T-helper 1 cell treated with Interleukin-12 subunit alpha and Interleukin-12 subunit beta and Interleukin-4 antibody, amounts not matched to agents 30 μg/mL and 1 μg/mL, for 36 hours (primary cell): ENCODE measurements around the gene RASA3.
"Not testable (repeated sequence)": the region's sequence is repeated elsewhere in the genome, so short reads cannot be mapped to it uniquely, and the experiment has no call there.

ENCODE experiments used
- H3K27ac Mint-ChIP-seq: one replicate; pipeline ENCODE4 v1.8.0; 2021; ENCODE audit warnings: mild to moderate bottlenecking, mixed read lengths
- H3K27me3 Mint-ChIP-seq: one replicate; pipeline ENCODE4 v1.8.0; 2021; ENCODE audit warnings: low read depth, mixed read lengths
- H3K36me3 Mint-ChIP-seq: one replicate; pipeline ENCODE4 v1.8.0; 2021; ENCODE audit warnings: low read depth, mixed read lengths
- H3K4me1 Mint-ChIP-seq: one replicate; pipeline ENCODE4 v1.8.0; 2021; ENCODE audit warnings: low read depth, mixed read lengths
- H3K4me3 Mint-ChIP-seq: one replicate; pipeline ENCODE4 v1.8.0; 2021; ENCODE audit warnings: mild to moderate bottlenecking, moderate library complexity, mixed read lengths
- H3K9me3 Mint-ChIP-seq: one replicate; pipeline ENCODE4 v1.8.0; 2021; ENCODE audit warnings: mixed read lengths

The RASA3 gene

DNA sequence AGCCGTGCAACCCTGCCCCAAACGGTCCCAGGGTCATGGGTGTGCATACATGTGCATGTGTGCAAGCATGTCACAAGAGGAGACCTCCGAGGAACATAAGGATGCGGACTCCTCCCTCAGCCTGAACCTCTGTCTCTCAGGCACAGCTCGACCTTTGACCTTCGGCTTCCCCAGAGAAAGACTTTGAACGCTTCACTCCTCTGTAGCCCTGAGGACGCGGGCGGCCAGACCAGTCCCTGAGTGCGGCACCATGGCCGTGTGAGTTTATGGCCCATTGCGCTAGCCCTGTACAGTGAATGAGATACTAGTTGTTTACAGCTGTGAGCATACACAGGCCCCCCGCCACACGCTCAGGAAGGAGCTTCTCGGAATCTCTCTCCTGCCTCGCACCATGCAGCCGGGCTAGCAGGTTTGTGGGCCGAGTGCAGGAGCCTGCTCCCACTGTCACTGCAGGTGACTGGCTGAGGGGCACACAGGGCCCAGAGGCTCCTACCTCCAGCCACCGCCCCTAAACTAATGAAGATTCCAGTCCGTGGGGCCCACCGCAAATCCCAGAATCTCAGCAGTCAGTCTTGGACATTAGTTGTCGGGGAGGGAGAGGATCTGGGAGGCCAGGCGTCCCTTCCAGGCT lies 10.8 kb downstream of the RASA3 start:
- H3K9me3 Mint-ChIP-seq: peaks cover 8% of the 10 kb centered on the region
- H3K27ac Mint-ChIP-seq: no peak overlapping the region
- peaks cover 34% of the 10 kb centered on the region for H3K36me3 Mint-ChIP-seq
- H3K27me3 Mint-ChIP-seq: no peaks in the 10 kb centered on the region
- H3K4me1 Mint-ChIP-seq: peaks cover 44% of the 10 kb centered on the region
- no peak overlapping the region for H3K4me3 Mint-ChIP-seq

GRCh38 chr13:114121031-114121430 lies 11.4 kb downstream of the RASA3 start:
- Mint-ChIP-seq H3K4me3 (peak overlapping the region; percentile 75), H3K36me3 (peaks cover 28% of the 10 kb centered on the region), H3K27me3 (no peaks in the 10 kb centered on the region), H3K4me1 (peaks cover 38% of the 10 kb centered on the region), H3K9me3 (peaks cover 3% of the 10 kb centered on the region), H3K27ac (peak overlapping the region; percentile 90)

GRCh38 chr13:114120591-114121011 lies 11.8 kb downstream of the RASA3 start:
- Mint-ChIP-seq H3K27ac (peak overlapping the region; percentile 90), H3K9me3 (peaks cover 3% of the 10 kb centered on the region), H3K36me3 (peaks cover 29% of the 10 kb centered on the region), H3K4me3 (peak overlapping the region; percentile 75), H3K27me3 (no peaks in the 10 kb centered on the region), H3K4me1 (peaks cover 40% of the 10 kb centered on the region)

- Mint-ChIP-seq H3K9me3 (no peaks in the 10 kb centered on the region), H3K27ac (peak overlapping the region; percentile 63), H3K27me3 (no peaks in the 10 kb centered on the region), H3K4me3 (peak overlapping the region; percentile 51), H3K36me3 (peaks cover 31% of the 10 kb centered on the region), H3K4me1 (peaks cover 40% of the 10 kb centered on the region)
Observed at GRCh38 chr13:114119196-114119595, 13.2 kb downstream of the RASA3 start.

DNA sequence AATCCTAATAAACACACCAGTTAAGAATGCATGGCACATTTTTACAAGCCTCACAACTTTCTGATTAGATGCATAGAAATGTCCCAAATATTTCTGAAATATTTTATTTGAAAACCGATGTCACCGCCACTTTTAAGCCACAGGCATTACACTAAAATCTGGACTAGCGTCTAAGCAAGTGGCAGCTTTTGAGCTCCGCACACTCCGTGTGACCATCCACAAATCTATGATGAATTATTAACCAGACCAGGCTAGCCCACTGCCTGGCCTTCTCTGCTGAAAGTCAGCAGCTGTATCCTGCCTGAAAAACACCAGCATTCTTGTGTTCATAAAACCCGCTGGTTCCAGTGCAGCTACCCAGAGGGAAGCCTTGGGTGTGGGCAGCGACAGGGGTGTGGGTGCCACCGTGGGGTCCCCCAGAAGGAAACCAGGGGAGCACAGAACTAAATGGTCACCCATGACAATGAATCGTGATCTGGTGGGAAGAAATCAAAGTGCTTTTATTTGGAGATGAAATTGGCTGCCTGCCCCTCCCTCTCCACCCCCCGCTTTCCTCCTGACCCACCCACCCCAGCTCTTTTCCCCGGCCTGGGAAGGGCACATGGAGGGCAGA lies 13.8 kb downstream of the RASA3 start:
- Mint-ChIP-seq H3K27me3 (no peaks in the 10 kb centered on the region), H3K36me3 (peaks cover 34% of the 10 kb centered on the region), H3K4me3 (peak overlapping the region; percentile 51), H3K9me3 (no peaks in the 10 kb centered on the region), H3K27ac (peak overlapping the region; percentile 63), H3K4me1 (peaks cover 42% of the 10 kb centered on the region)

DNA sequence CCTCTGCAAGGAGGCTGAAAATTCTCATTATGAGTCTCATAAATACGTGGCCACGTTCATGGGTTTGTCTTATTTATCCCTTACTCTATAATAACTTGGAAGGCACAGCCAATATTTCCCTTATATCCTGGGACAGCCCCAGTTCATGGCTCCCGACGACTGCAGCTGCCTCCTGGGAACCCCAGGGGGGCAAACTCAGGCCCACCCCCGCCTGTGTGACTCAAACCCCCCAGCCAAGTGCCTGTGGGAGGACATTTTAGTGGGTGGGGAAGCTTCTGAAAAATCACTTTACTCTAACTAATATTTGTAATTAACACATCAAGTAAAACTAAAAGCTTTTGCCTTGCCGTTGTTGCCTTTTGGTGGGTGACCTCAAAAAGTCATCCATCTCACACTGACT lies 14.3 kb downstream of the RASA3 start:
- Mint-ChIP-seq H3K4me1 (peaks cover 39% of the 10 kb centered on the region), H3K27ac (peak overlapping the region; percentile 62), H3K9me3 (no peaks in the 10 kb centered on the region), H3K36me3 (peaks cover 34% of the 10 kb centered on the region), H3K27me3 (no peaks in the 10 kb centered on the region), H3K4me3 (no peak overlapping the region)

DNA sequence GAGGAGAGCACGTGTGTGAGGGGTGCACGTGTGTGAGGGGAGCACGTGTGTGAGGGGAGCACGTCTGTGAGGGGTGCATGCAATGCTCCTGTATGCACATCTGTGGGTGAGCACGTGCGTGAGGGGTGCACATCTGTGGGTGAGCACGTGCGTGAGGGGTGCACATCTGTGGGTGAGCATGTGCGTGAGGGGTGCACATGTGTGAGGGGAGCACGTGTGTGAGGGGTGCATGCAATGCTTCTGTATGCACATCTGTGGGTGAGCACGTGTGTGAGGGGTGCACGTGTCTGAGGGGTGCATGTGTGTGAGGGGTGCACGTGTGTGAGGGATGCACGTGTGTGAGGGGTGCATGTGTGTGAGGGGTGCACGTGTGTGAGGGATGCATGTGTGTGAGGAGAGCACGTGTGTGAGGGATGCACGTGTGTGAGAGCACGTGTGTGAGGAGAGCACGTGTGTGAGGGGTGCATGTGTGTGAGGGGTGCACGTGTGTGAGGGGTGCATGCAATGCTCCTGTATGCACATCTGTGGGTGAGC lies 15.0 kb downstream of the RASA3 start:
- not testable (repeated sequence) for H3K4me3 Mint-ChIP-seq, H3K9me3 Mint-ChIP-seq, H3K27ac Mint-ChIP-seq, H3K27me3 Mint-ChIP-seq
- peaks cover 33% of the 10 kb centered on the region for H3K36me3 Mint-ChIP-seq
- peaks cover 38% of the 10 kb centered on the region for H3K4me1 Mint-ChIP-seq

GRCh38 chr13:114116734-114117133 lies 15.7 kb downstream of the RASA3 start:
- no peak overlapping the region for H3K27ac Mint-ChIP-seq
- no peaks in the 10 kb centered on the region for H3K9me3 Mint-ChIP-seq
- no peaks in the 10 kb centered on the region for H3K27me3 Mint-ChIP-seq
- H3K4me1 Mint-ChIP-seq: peaks cover 40% of the 10 kb centered on the region
- H3K36me3 Mint-ChIP-seq: peaks cover 35% of the 10 kb centered on the region
- no peak overlapping the region for H3K4me3 Mint-ChIP-seq

DNA sequence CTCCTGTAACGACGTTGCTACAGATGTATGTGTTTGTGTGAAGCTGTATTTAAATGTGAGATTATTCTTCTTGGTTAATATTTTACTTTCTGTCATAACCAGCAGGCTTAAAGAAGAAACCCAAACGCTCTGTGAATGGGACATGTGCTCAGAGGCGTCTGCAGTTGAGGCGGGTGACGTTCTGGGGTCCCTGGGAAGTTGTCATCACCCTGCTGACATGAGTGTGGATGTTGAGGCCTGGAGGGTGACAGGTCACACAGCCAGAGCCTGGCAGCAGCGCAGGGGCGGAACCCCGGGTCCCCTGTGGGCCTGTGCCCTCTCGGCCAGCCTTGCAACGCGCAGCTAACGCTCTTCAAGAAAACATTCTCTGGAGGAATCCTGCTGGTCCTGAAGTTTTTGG lies 16.6 kb downstream of the RASA3 start:
- no peaks in the 10 kb centered on the region for H3K27me3 Mint-ChIP-seq
- peaks cover 36% of the 10 kb centered on the region for H3K4me1 Mint-ChIP-seq
- no peaks in the 10 kb centered on the region for H3K9me3 Mint-ChIP-seq
- peak overlapping the region; percentile 26 for H3K27ac Mint-ChIP-seq
- H3K36me3 Mint-ChIP-seq: peaks cover 30% of the 10 kb centered on the region
- no peak overlapping the region for H3K4me3 Mint-ChIP-seq

DNA sequence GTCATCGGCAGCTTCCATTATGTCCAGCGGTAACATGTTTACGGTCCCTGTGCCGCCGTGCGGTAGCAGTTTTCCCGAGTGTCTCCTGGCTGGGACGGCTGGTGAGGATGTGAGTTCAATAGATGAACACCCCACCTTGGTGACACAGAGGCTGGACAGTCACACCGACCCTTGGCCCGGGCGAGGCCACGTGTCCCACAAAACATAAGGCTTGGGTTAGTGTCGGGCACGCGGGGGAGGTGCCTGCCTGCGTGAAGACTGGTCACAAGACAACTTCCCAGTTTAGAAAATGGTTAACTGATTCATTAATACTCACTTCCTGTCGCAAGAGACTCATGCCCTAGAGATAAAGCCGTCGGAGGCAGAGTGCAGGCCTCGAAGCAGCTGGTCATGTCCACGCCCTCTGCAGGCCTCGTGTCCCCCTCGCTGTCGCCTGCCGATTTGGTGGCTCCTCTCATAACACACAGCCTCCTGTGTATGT lies 17.2 kb downstream of the RASA3 start:
- Mint-ChIP-seq H3K9me3 (no peaks in the 10 kb centered on the region), H3K4me3 (no peak overlapping the region), H3K27ac (peak overlapping the region; percentile 26), H3K36me3 (peaks cover 31% of the 10 kb centered on the region), H3K4me1 (peaks cover 37% of the 10 kb centered on the region), H3K27me3 (no peaks in the 10 kb centered on the region)

DNA sequence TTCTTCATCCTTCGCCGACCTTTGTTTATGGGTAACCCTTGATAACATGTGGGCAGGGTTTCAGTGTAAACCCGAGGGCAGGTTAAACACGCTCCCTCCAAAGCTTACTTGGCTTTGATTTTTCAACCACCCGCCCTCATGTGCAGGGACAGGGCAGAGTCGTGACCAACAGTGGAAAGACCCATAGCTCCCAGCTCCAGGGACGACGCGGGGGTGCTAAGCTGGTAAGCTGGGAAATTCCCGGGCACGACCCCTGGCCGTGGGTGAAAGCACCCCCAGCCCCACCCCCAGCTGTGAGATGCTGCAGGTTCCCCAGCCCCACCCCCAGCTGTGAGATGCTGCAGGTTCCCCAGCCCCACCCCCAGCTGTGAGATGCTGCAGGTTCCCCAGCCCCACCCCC lies 17.8 kb downstream of the RASA3 start:
- H3K4me3 Mint-ChIP-seq, H3K9me3 Mint-ChIP-seq, H3K27me3 Mint-ChIP-seq: not testable (repeated sequence)
- Mint-ChIP-seq H3K36me3 (peaks cover 31% of the 10 kb centered on the region), H3K27ac (peak overlapping the region; percentile 45), H3K4me1 (peaks cover 41% of the 10 kb centered on the region)

GRCh38 chr13:114114006-114114640 lies 18.3 kb downstream of the RASA3 start:
- Mint-ChIP-seq H3K9me3 (no peaks in the 10 kb centered on the region), H3K27ac (peak overlapping the region; percentile 20), H3K36me3 (peaks cover 36% of the 10 kb centered on the region), H3K4me3 (no peak overlapping the region), H3K4me1 (peaks cover 44% of the 10 kb centered on the region), H3K27me3 (no peaks in the 10 kb centered on the region)

DNA sequence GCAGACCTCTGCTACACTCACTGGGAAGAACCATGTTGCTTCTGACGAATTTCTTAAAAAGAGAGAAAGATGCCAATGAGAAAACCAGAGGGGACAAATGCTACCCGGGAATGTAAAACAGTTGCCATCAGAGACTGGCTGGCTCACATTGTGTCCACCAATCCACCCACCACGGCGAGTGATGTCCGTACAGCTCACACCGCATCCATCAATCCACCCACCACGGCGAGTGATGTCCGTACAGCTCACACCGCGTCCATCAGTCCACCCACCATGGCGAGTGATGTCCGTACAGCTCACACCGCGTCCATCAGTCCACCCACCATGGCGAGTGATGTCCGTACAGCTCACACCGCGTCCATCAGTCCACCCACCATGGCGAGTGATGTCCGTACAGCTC lies 19.0 kb downstream of the RASA3 start:
- H3K9me3 Mint-ChIP-seq, H3K27me3 Mint-ChIP-seq, H3K4me3 Mint-ChIP-seq: not testable (repeated sequence)
- peaks cover 41% of the 10 kb centered on the region for H3K4me1 Mint-ChIP-seq
- peak overlapping the region; percentile 63 for H3K27ac Mint-ChIP-seq
- peaks cover 40% of the 10 kb centered on the region for H3K36me3 Mint-ChIP-seq

GRCh38 chr13:114112826-114113322 lies 19.5 kb downstream of the RASA3 start:
- H3K27me3 Mint-ChIP-seq: no peaks in the 10 kb centered on the region
- H3K36me3 Mint-ChIP-seq: peaks cover 44% of the 10 kb centered on the region
- H3K4me1 Mint-ChIP-seq: peaks cover 44% of the 10 kb centered on the region
- H3K9me3 Mint-ChIP-seq: no peaks in the 10 kb centered on the region
- H3K4me3 Mint-ChIP-seq: no peak overlapping the region
- peak overlapping the region; percentile 63 for H3K27ac Mint-ChIP-seq
